NCI-H1417 (cell line): ENCODE results near the gene COL5A1.

Experiments used
- DNase-seq, 3 experiments: peaks; one replicate each; lab custom pipeline; 2025; lab: John Stamatoyannopoulos, UW

The COL5A1 gene

DNA sequence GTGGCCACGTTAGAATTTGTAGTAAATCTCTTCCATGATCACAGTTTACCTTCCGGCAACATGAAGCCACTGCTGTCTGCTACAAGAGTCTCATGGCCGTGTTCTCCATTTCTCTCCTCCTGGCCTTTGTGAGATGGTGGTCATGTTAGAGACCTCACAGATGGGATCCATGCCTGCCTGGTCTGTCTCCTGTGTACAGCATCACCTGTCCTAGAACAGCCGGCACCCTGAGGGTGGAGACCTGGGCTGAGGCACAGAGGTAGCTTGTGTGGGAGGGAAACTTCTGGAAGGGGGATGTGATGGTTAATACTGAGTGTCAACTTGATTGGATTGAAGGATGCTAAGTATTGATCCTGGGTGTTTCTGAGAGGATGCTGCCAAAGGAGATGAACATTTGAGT lies 235.9 kb downstream of the COL5A1 start:
- no peak for DNase-seq

DNA sequence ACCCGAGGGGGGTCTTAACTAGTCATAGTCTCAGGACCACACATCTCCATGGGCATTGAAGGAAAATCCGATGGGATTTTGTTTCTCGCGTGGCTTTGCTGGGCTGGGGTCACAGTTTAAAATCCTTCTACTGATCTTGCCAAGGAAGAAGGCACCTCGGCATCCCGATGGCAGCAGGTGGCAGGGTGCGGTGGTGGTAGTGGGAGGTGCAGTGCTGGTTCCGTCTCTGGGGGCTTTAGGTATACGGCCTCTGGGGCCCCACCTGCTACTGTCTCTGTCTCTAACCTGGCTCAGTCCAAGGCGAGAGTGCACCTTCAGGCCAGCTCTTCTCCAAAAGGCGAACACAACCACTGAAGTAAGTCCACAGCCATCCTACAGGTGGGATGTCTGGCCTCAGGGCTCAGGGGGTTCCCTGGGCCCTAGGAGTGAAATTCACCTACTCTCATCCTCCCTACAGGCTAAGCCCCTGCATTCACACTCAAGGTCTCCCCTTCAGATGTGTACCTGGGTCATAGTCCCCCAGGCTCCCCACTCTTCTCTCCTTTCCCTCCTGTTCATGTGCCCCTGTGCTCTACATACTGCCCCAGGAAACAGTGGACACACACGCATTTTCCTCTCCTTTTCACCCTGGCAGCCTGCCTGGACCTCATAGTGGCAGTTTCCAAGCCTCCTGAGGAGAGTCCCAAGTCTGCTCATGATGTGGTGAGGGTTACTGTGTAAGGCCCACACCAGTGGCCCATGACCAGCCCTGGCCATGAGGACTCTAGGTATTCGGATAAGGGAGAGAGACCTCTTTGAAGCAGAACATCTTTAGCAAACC lies 238.3 kb downstream of the COL5A1 start:
- no peak for DNase-seq

DNA sequence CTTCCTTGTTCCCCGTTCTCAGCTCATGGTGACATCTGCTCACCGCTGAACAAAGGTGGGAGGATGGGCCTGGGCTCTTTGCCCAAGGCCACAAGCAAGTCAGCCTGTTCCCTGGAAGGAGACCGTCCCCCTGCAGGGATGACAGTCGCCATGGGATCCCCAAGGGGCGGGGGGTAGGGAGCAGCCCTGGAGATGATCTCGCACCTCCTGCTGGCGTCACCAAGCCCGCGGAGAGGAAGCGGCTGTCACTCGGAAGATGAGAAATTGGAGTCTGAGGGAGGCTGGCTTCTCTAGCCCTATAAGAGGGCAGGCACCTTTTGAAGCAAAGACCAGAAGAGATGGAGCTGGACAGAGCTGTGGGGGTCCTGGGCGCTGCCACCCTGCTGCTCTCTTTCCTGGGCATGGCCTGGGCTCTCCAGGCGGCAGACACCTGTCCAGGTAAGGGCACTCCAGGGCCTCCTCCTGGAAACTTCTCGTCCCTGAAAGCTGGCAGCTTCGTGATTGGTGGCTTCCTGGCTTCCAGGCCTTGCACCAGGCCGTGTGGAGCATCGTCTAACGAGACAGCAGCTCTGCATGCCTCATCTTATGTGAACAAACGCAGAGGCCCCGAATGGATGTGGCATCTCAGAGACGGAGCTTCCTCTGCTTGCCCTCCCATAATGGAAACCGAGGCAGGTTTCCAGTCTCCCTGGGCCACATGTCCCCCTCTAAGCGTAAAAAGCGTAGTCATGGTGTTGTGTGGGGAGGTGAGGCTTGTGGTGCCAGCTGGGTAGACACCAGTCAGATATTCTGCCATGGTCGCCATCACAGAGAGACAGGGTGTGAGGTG lies 239.1 kb downstream of the COL5A1 start, which contains the start of gene FCN2:
Gene FCN2 (plus strand): TSS at position 327 of the 829 bp plus-strand sequence. CDS start 12 bp downstream, at position 339.
- DNase-seq = no peak

DNA sequence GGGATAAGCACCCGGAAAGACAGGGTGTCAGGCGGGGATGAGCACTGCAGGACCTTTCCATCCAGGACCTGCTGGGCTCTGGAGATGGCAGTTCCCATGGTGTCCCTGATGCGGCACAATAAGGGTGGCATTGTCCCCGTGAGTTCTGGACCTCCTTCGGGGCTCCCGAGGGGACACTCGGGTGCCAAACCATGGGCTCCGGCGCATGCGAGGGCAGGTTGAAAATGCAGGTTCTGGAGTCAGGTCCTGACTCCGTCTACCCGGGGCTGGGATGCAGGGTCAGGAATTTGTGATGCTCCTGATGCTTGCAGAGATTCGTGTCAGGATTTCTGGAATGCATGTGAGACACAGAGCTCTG lies 239.7 kb downstream of the COL5A1 start:
- DNase-seq = no peak

DNA sequence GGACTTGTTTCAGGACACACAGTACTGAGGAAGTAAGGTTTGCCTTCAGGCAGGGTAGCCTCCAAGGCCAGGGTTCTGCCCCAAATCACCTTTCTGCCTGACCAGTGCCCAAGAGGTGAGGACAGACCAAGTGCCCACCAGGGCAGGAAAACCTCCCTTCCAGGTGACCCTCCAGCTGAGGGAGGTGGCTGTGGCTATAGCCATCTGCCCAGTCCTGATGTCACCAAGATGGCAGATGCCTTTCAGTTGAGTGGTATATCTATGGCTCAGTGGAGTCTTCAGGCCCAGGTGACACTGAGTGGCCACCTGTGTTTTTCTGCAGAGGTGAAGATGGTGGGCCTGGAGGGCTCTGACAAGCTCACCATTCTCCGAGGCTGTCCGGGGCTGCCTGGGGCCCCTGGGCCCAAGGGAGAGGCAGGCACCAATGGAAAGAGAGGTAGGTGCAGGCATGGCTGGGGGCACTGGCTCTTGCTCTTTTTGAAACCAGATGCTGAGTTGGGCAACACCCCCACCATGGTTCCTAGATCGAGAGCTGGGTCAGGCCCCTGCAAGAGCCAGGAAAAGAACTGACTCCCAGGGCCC lies 240.7 kb downstream of the COL5A1 start:
- DNase-seq = no peak

DNA sequence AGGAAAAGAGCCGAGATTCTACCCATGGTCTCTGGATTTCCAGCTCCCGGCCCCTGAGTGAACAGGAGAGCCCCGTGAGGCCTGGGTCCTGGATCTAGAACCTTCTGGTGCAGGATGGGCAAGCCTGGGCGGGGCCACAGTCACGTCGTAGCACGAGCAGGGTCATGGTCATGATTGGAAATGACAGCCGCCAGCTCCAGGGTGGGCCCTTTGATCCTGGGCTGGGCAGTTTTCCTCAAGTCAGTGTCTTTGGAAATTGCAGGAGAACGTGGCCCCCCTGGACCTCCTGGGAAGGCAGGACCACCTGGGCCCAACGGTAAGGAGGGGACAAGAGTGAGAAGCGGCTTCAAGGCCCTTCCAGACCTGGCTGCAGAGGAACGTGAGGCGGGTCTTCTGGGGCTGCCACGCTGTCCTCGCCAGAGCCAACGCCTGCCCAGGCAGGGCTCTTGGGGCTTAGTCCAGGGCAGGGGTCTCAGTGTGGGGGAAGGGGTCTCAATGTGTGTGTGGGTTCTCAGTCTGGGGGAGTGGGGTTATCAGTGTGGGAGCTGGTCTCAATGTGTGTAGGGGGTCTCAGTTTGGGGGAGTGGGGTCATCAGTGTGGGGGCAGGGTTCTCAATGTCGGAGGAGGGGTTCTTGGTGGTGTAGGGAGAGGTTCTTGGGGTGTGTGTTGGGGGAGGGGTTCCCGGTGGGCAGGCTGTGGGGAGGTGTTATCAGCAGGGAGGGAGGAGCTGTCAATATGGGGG lies 241.6 kb downstream of the COL5A1 start:
- no peak for DNase-seq

DNA sequence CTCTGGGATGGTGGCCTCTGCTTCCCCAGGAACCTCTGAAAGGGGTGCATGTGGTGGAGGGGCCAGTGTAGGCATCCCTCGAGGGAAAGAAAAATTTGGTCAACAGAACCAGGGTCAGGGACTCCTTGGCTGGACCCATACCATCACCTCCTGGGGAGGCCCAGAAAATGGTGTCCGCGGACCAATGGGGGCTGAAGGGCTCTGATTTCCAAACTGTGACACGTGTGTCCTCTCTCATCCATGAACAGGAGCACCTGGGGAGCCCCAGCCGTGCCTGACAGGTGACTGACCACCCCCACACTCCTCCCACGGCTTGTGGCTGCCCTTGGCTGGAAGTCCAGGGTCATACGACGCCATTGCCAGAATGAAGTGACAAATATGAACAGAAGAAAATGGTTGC lies 242.9 kb downstream of the COL5A1 start:
- DNase-seq = no peak

DNA sequence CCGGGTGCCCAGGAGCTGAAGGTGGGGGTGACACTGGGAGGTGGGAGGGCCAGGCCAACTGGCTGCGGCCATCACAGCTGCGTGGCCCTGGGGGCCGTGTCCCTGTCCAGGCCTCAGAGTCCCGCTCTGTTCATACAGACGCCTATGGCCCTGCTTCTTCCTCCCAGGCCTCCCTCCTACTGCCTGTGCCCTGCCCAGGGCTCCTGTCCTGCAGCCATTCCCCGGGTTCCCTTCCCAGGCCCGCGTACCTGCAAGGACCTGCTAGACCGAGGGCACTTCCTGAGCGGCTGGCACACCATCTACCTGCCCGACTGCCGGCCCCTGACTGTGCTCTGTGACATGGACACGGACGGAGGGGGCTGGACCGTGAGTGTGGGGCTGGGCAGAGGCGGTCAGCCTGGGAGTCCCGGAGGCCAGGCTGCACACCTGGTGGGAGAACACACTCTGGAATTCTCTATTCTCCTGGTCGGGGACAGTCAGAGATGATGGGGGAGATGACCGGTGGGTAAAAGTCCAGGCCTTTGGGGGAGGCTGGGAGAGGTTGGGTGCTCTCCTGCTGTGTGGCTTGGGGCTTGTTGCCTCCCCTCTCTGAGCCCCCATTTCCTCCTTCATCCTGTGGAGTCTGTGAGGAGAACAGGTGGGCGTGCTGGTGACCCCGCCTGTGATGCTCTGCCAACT lies 243.5 kb downstream of the COL5A1 start:
- no peak for DNase-seq

DNA sequence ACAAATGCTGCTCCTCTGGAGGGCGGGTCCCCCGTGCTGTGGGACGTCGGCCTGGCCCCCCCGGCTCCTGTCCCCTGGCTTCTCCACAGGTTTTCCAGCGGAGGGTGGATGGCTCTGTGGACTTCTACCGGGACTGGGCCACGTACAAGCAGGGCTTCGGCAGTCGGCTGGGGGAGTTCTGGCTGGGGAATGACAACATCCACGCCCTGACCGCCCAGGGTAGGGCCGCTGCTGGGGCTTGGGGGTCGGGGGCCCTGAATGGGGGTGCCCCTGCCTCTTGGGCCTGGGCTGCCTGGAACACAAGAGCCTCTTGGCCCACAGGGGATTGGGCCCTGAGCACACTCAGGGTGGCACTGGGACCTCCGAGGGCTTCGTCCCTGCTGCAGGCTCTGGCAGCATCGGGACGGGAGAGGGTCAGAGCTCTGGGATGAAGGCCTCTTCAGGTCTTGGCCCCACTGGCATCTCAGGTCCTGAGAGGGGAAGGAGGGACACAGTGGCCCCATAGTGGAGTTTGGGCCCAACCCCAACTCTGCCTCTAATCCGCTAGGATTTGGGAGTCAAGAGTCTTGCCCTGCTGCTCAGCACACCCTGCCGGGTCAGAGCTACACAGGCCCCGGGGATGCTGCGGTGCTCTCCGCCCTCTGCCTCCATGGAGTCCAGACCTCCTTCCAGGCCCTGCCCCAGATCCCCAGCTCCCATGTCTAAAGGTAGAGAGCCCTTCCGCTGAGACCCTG lies 244.2 kb downstream of the COL5A1 start:
- no peak for DNase-seq

DNA sequence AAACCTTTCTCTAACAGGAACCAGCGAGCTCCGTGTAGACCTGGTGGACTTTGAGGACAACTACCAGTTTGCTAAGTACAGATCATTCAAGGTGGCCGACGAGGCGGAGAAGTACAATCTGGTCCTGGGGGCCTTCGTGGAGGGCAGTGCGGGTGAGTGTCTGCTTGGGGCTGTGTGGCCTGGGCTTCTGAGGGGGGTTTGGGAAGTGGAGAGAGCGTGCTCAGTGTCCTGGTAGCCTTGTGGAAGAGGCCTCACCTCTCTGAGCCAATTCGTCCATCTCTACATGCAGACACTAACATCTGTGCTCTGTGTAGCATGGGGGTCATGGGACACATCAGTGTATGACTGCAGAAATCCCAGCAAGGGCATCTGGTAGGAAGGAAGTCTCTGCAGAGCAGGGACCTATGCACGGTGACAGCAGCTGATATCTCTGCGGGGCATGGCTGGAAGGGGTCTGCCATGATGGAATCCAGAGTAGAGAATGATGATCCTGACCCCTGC lies 244.9 kb downstream of the COL5A1 start:
- DNase-seq = no peak

DNA sequence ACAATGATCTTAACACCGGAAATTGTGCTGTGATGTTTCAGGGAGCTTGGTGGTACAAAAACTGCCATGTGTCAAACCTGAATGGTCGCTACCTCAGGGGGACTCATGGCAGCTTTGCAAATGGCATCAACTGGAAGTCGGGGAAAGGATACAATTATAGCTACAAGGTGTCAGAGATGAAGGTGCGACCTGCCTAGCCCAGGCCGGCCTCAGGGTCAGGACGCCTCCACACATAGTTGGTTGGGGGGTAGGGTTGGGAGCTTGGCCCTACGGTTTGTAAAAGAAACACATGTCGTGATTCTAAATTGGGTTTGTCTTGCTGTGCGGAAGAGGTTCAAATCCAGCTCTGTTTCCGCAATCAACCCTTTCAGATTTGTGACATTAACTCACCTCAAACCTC lies 245.6 kb downstream of the COL5A1 start:
- no peak for DNase-seq

DNA sequence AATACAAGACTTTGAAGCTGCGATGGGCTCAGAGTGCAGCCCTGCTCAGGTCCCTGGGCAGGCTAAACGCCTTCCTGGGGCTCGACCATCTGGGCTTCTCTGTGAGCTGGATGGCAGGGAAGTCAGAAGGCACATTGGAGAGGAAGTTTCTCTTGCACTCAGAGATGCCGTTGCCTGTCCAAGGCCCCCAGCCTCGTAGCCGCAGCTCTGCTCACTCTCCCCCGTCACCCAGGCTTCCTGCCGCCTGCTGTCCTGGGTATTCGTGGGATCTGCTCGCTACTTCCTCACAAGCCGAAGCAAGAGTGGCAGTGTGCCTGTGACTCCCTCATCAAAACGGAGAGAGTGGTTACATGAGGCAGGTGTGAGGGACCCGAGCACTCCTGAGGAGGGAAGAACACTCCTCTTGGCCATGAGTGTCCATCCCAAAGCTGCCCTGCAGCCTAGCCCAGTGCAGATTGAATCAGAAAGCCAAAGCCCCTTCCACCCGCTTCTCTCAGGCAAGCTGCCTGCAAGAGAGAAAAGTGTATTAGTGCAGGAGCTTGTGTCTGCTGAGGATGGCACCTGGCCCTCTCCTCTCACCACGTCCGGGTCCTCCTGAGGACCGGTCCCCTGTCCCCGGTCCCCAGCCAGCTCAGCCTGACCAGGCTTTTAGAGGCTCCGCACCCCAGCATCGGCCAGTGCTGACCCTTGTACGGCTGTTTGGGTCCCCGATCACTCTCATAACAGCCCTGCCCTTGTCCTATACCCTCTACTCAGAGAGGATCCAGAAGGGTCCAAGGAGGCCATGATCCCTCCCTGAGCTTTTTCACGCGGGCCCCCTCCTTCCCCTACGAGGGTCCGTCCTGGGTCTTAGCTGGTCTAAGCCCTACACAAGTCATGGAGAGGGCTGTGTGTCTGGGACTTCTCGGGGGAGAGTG lies 246.3 kb downstream of the COL5A1 start:
- no peak for DNase-seq

DNA sequence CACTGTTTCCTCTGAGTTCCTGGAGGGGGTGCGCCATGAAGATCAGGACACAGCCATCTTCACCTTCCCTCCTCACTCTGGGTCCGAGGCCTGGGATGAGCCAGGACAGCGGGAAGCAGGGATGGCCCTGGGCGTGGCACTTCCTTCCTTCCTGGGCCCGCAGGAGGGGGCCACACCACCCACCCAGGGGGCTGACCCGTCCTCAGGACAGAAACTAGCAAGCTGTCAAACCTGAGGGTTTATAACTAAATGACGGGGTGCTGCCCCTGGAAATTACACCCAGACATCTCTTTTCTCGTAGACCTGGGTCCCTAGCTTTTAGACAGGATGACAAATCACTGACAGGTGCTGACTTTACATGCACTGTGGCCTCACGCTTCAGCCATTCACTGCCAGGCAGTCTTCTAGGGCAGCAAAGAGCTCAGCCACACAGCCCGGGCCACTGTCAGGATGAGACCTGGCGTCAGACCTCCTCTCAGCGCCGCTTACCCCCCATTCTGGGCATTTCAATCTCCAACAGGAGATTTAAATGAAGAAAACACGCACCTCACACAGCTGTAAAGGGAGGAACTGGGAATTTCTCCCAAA lies 247.1 kb downstream of the COL5A1 start:
- DNase-seq = no peak

DNA sequence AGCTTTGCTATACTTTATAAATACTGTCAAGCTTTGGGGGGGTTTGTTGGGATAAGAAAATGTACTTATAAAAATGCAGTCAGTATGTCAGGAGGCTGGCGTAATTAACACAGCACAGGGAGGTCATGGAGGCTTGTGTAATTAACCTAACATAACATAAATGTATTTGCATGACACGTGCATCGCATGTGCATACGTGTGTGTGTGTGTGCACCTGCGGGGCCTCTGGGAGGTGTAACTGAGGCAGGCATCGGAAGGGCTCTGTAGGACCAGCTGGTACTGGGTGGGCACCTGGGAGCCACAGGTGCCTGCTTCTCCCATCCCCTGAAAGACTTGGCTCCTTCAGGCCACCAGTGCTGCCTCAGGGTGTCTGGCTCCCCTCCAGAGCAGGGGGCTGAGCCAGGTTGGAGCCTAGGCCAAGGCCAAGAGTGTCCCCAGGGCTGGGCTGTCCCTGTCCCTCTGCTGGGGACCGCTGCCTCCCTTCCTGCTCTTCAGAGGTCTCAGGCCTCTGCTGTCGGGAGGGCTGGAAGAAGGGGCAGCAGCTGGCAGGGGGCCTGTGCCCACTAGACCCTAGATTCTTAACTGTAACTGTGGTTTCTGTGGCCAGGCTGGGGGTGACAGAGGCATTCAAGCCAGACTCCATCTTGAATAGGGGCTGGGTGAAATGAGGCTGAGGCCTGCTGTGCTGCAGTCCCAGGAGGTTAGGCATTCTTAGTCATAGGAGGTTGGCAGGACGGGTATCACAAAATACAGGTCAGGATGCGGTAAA lies 248.0 kb downstream of the COL5A1 start:
- DNase-seq = no peak

DNA sequence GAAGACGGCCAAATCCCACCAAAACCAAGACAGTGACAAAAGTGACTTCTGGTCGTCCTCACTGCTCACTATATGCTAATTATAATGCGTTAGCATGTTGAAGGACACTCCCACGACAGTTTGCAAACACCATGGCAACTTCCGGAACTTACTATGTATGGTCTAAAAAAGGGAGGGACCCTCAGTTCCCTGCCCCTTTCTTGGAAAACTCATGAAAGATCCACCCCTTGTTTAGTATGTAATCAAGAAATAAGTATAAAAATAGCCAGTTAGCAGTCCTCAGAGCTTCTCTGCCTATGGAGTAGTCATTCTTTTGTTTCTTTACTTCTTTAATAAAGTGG lies 248.5 kb downstream of the COL5A1 start:
- DNase-seq = no peak

DNA sequence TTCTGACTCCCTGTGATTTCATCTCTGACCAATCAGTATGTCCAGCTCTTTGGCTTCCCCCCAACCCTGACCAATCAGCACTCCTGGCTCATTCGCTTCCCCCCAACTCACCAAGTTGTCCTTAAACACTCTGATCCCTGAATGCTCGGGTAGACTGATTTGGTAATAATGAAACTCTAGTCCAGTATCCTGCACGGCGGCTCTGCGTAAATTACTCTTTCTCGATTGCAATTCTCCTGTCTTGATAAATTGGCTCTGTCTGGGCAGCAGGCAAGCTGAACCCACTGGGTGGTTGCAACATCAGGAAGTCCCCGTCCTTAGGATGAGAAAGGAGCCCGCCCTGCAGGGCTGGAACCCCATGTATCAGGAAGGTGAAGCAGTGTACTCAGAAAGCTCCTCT lies 249.4 kb downstream of the COL5A1 start:
- DNase-seq = no peak

DNA sequence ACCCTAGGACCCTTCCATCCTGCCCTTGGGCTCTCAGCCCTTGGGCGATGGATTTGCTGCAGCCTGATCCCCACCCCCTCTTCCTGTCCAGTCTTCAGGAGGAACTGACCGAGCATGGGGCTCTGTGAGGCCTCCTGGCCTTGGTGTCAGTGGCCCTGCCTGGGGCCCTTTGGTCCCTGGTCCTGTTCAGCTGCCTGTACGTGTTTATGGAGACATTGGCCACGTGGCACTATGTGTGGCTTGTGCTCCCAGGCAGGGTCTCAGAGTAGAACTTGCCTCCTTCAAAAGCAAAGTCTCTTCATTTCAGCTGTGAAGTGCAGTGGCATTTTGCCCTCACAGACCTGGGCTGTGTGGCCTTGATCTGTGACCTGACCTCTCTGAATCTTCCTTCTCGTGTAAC lies 250.1 kb downstream of the COL5A1 start:
- DNase-seq = no peak

DNA sequence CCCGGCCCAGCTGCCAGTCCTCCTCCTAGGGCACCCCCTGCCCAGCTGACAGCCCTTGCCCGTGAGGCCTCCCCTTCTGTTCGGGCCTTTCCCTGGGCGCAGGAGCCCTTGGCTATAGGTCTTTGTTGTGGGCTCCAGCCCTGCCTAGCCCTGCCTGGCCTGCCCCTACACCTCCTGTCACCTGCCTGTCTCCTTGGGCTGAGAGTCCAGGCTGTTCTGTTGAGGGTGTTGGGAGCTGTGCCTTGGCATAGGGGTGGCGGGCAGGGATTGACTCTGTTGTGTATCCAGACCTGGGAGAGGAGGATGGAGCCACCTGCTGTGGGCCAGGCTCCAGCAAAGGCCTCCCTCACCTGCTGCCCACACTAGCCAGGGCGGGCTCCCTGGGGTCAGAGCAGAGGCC lies 250.6 kb downstream of the COL5A1 start:
- no peak for DNase-seq
